CD4-positive, alpha-beta T cell treated with Interleukin-15 for 1 hour (primary cell): Measurements from ENCODE around the gene USP54.

Experiments used
- DNase-seq: peaks from one replicate; pipeline ENCODE4 v3.0.0-alpha.2; 2020

The USP54 gene

DNA sequence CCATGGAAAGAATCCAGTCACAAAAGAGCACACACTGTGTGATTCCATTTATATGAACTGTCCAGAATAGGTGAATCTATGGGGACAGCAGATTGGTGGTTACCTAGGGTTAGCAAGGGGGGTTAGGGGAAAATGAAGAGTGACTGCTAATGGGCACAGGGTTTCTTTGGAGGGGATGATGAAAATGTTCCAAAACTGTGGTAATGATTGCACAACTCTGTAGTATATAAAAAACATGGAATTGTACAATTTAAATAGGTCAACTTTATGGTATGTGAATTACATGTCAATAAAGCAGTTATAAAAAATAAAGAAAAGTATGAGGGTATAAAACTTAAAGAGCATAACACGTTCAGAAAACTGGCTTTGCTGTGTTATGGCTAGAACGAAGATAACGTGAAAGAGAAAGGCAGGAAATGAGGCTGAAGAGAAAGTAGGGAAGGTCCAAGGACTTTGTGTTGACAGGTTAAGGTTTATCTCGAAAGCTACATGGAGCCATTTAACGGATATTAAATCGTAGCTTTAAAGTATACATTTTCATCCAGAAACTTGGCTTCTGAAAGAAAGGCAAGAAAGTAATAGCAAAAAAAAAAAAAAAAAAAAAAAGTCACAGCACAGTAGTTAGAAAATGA lies 131.3 kb downstream of the USP54 start:
- no peak for DNase-seq

DNA sequence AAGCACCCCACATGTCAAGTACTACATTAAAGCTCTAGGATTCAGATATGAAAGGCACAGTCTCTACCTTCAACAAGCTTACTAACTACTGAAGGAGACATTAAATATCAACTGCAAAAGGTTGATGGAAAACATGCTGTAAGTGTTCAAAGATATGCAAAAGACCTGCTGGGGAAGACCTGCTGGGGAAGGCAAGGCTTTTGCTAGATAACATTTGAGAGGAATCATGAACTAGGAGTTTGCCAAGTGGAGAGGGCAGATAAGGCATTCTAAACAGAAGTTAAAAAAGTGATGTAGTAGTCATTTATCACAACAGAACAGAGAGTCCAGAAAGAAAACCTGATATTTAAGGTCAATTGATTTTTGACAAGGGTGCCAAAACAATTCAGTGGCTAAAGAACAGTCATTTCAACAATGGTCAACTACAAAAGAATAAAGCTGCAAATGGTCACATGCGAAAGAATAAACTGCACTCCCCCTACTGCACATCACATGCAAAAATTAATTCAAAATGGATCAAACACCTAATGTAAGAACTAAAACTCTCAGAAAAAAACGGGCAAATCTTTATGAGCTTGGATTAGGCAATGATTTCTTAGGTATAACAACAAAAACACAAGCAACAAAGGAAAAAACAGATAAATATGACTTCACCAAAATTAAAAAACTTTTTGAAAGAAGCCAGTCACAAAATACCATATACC lies 134.8 kb downstream of the USP54 start:
- no peak for DNase-seq

DNA sequence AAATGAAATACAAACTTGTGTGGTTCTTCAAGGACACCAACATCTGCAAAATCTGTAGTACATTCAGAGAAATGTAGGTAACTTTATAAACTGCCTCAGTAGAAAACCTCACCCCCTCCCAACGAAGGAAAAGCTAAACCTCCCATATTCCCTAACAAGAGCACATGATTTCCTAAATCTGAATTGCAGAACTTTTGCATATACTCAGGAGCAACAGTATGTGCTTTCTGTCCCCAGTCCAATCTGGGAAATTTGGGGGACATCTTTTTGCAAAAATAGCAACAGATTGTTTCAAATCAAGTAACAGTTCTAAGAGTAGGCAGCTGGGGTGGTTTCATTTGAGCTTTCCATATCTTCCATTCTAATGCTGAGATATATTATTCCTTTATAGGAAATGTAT lies 142.0 kb downstream of the USP54 start:
- no peak for DNase-seq

DNA sequence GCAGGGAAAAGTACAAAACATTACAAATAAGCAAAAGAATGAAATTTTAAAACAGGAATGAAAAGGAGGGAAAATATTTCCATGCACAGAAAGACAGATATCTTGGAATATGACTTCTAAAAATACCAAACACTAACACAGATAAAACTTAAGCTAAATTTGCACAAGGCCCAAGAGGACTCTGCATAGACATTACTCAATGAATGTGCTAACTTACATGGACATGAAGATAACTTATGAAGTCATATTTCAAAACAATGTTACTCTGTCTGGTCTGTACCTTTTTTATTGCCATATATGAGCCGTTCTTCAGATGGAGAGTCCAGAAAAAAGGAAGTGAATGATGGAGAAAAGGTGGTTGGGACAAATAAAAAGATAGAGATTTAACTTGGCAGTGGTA lies 142.8 kb downstream of the USP54 start:
- DNase-seq, result no peak
